ENCODE measurements around the gene KLHL29. TPM values are rescaled to one million over a fixed set of nuclear protein-coding genes. Genes with fewer than 3 reads are reported as not detected.

The KLHL29 gene
- total RNA-seq, 1 donor from 2014 or later, result 8.4 TPM

DNA sequence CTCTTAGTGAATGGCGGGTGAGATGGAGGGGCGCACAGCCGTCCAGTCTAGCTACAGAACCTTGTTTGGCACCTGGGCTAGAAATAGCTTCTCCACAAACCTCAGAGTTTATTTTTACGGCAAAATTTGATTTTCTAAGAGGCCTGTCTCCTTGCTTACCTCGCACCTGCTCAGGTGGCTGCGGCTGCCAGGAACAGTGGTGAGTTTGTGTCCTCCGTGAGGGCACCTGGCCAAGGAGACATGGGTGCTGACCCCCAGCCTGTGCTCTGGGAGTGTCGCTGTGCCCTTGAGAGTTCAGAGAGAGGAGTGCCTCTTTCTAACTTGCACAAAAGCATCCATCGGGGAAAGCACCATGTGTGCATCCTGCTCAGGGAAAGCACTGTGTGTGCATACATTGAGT, 97.2 kb downstream of the KLHL29 start:
- Mint-ChIP-seq H3K4me3 (no peak overlapping the region), H3K9me3 (no peaks in the 10 kb centered on the region), H3K4me1 (peaks cover 49% of the 10 kb centered on the region), H3K27ac (ENCODE audit: unreplicated experiment) (no peak overlapping the region), H3K27me3 (ENCODE audit: low read depth) (no peaks in the 10 kb centered on the region), H3K36me3 (ENCODE audit: low read depth) (no peaks in the 10 kb centered on the region)
- no peak for DNase-seq (ENCODE audit: low read depth, low spot score)
- TF ChIP-seq, protein P1, sequence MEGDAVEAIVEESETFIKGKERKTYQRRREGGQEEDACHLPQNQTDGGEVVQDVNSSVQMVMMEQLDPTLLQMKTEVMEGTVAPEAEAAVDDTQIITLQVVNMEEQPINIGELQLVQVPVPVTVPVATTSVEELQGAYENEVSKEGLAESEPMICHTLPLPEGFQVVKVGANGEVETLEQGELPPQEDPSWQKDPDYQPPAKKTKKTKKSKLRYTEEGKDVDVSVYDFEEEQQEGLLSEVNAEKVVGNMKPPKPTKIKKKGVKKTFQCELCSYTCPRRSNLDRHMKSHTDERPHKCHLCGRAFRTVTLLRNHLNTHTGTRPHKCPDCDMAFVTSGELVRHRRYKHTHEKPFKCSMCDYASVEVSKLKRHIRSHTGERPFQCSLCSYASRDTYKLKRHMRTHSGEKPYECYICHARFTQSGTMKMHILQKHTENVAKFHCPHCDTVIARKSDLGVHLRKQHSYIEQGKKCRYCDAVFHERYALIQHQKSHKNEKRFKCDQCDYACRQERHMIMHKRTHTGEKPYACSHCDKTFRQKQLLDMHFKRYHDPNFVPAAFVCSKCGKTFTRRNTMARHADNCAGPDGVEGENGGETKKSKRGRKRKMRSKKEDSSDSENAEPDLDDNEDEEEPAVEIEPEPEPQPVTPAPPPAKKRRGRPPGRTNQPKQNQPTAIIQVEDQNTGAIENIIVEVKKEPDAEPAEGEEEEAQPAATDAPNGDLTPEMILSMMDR (conservative IDR thresholded peaks at IDR 0.05), result no peak

DNA sequence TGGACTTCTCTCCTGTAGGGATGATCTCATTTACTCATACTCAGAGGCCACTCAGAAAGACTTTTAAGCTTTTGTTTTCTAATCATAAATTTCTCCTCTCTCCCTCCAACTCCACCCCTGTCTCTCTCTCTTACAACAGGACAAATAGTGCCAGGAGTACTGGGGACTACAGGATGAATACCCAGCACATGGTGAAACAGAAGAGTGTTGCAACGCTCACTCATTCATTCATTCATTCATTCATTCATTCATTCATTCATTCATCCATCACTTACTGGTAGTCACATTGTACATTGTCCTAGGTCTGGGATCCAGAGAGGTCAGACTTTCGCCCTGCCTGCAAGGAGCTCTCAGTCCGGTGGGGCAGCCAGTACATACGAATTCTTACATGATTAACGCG, 97.6 kb downstream of the KLHL29 start:
- TF ChIP-seq, protein P1 (conservative IDR thresholded peaks at IDR 0.05), result no peak
- no peak for DNase-seq (ENCODE audit: low read depth, low spot score)
- Mint-ChIP-seq H3K4me1 (peaks cover 53% of the 10 kb centered on the region), H3K4me3 (no peak overlapping the region), H3K36me3 (ENCODE audit: low read depth) (no peaks in the 10 kb centered on the region), H3K27me3 (ENCODE audit: low read depth) (no peaks in the 10 kb centered on the region), H3K9me3 (no peaks in the 10 kb centered on the region), H3K27ac (ENCODE audit: unreplicated experiment) (no peak overlapping the region)

DNA sequence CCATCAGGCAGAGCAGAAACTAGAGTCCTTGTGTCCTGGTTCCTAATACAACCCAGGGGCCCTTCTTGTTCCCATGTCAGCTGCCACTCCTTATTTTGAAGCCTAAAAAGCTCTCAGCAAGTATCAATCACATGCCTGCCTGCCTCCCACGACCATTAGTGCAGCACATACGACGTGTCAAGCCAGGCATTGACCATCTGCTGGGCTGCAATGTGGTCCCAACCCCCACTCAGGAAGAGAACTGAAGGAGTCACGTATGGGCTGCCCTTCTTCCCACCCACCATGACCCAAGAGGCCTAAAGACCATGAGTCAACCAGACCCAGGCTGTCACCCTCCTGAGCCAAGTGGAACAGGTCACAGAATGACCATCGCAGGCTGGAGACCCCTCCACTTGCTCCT, 98.8 kb downstream of the KLHL29 start:
- H3K4me1 Mint-ChIP-seq, result peaks cover 54% of the 10 kb centered on the region
- no peak for DNase-seq (ENCODE audit: low read depth, low spot score)
- no peak overlapping the region for H3K27ac Mint-ChIP-seq (ENCODE audit: unreplicated experiment)
- no peaks in the 10 kb centered on the region for H3K9me3 Mint-ChIP-seq
- no peaks in the 10 kb centered on the region for H3K36me3 Mint-ChIP-seq (ENCODE audit: low read depth)
- no peaks in the 10 kb centered on the region for H3K27me3 Mint-ChIP-seq (ENCODE audit: low read depth)
- H3K4me3 Mint-ChIP-seq, result no peak overlapping the region
- TF ChIP-seq, protein P1 (conservative IDR thresholded peaks at IDR 0.05), result no peak

DNA sequence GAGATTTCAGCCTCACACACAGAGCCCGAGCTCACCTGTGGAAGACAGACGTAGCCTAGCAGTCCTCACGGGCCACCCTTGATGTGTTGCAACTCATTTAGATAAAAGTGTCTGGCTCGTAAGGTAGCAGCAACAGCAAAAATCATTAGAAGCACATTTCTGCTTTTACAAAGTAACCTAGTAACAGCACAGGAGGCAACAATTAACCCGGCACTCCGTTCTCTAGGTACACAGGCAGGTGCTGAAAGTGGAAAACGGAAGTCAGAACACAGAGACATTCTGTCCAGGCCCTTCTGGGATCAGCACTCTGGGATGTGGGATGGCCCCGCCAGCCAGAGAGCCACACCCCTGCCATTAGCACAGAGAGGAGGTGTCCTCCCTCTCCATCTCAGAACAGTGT, 99.3 kb downstream of the KLHL29 start:
- Mint-ChIP-seq H3K9me3 (no peaks in the 10 kb centered on the region), H3K4me3 (no peak overlapping the region), H3K27me3 (ENCODE audit: low read depth) (no peaks in the 10 kb centered on the region), H3K36me3 (ENCODE audit: low read depth) (no peaks in the 10 kb centered on the region), H3K4me1 (peaks cover 55% of the 10 kb centered on the region), H3K27ac (ENCODE audit: unreplicated experiment) (no peak overlapping the region)
- TF ChIP-seq, protein P1 (conservative IDR thresholded peaks at IDR 0.05), result no peak
- no peak for DNase-seq (ENCODE audit: low read depth, low spot score)

DNA sequence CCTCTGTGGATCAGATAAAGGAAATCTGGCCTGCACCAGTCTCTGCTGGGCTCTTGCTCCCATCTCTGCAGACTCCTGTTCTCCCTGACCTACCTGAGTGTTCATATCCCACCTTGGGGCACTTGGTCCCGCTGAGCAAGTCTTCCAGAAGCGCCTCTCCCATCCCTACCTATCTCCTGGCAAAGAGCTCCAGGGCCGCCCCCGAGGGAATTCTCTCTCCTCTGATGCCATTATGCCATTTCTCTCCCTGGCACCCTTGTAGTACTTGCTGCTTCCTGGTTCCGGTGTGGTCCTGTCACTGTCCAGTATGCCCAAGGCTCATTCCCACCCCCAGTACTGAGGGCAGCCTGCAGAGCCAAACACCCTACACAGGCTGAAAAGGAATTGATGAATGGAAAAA, 99.8 kb downstream of the KLHL29 start:
- Mint-ChIP-seq H3K36me3 (ENCODE audit: low read depth) (no peaks in the 10 kb centered on the region), H3K27me3 (ENCODE audit: low read depth) (no peaks in the 10 kb centered on the region), H3K4me3 (no peak overlapping the region), H3K9me3 (no peaks in the 10 kb centered on the region), H3K27ac (ENCODE audit: unreplicated experiment) (no peak overlapping the region), H3K4me1 (peaks cover 60% of the 10 kb centered on the region)
- no peak for DNase-seq (ENCODE audit: low read depth, low spot score)
- TF ChIP-seq, protein P1 (conservative IDR thresholded peaks at IDR 0.05), result no peak

DNA sequence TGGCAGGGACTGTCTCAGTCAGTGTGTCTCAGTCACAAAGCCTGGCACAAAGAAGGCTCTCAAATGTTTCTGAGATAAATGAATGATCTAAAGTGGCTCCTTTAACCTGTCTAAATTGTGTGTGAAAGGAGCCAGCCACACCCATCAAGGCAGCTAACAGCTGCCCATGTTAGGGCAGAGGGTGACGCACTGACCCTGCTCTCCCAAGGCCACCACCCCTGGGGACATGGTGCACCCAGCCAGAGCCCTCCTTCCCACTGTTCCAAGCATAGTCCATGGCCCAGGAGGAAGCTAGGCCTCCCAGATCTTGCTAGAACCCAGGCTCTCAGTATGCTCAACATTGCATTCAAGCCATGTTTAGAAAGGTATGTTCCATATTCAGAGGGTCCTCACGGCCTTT, 100.3 kb downstream of the KLHL29 start:
- no peak for DNase-seq (ENCODE audit: low read depth, low spot score)
- Mint-ChIP-seq H3K27me3 (ENCODE audit: low read depth) (no peaks in the 10 kb centered on the region), H3K27ac (ENCODE audit: unreplicated experiment) (no peak overlapping the region), H3K9me3 (no peaks in the 10 kb centered on the region), H3K36me3 (ENCODE audit: low read depth) (no peaks in the 10 kb centered on the region), H3K4me3 (no peak overlapping the region), H3K4me1 (peaks cover 65% of the 10 kb centered on the region)
- TF ChIP-seq, protein P1 (conservative IDR thresholded peaks at IDR 0.05), result no peak
